GM18498 (cell line): ENCODE data around the gene CBR3.
"Not testable (repeated sequence)": the region's sequence is repeated elsewhere in the genome, so short reads cannot be mapped to it uniquely, and the experiment has no call there.

ENCODE experiments used
- ATAC-seq: cut with Tn5 transposase; IDR thresholded peaks from one replicate; pipeline ENCODE4 v1.9.1; 2021; ENCODE audit warnings: mild to moderate bottlenecking, moderate library complexity; ENCODE audit not compliant: unreplicated experiment

The CBR3 gene

GRCh38 chr21:36117286-36117741 is 17.6 kb upstream of the CBR3 start:
- ATAC-seq = no peak

GRCh38 chr21:36120304-36120888 is 14.5 kb upstream of the CBR3 start:
- ATAC-seq = no peak

- ATAC-seq = no peak
Measured at GRCh38 chr21:36122977-36123376, 11.9 kb upstream of the CBR3 start.

GRCh38 chr21:36124395-36124794 is 10.5 kb upstream of the CBR3 start:
- ATAC-seq = no peak

- no peak for ATAC-seq
Measured at GRCh38 chr21:36125512-36126207, 9.2 kb upstream of the CBR3 start.

GRCh38 chr21:36126208-36126565 is 8.7 kb upstream of the CBR3 start:
- ATAC-seq = no peak

GRCh38 chr21:36126621-36127110 is 8.2 kb upstream of the CBR3 start:
- ATAC-seq = no peak

- no peak for ATAC-seq
Measured at GRCh38 chr21:36127250-36127904, 7.5 kb upstream of the CBR3 start.

- no peak for ATAC-seq
Measured at GRCh38 chr21:36127977-36128376, 6.9 kb upstream of the CBR3 start.

- ATAC-seq = no peak
Measured at GRCh38 chr21:36129219-36129618, 5.7 kb upstream of the CBR3 start.

GRCh38 chr21:36130414-36130762 is 4.5 kb upstream of the CBR3 start:
- not testable (repeated sequence) for ATAC-seq

- ATAC-seq = not testable (repeated sequence)
Measured at GRCh38 chr21:36130839-36131238, 4.0 kb upstream of the CBR3 start.

- no peak for ATAC-seq
Measured at GRCh38 chr21:36132696-36133095, 2.2 kb upstream of the CBR3 start.

GRCh38 chr21:36135391-36136102 is 668 bp downstream of the CBR3 start:
- no peak for ATAC-seq

- not testable (repeated sequence) for ATAC-seq
Measured at GRCh38 chr21:36139791-36140190, 4.9 kb downstream of the CBR3 start.

GRCh38 chr21:36141513-36141925 is 6.6 kb downstream of the CBR3 start:
- ATAC-seq = peak; percentile 69

GRCh38 chr21:36144233-36144632 is 9.4 kb downstream of the CBR3 start:
- ATAC-seq = not testable (repeated sequence)

- ATAC-seq = no peak
Measured at GRCh38 chr21:36145259-36145658, 10.4 kb downstream of the CBR3 start.

- ATAC-seq = no peak
Measured at GRCh38 chr21:36147911-36148310, 13.0 kb downstream of the CBR3 start.

GRCh38 chr21:36148886-36149285 is 14.0 kb downstream of the CBR3 start:
- no peak for ATAC-seq
